H9 (cell line): ENCODE measurements around the gene BCL2L1. TPM values are rescaled to one million over a fixed set of nuclear protein-coding genes. Genes with fewer than 3 reads are reported as not detected.

ENCODE experiments used
- DNase-seq: peaks from one replicate; pipeline ENCODE4 v3.0.0-alpha.2; 2017
- H2AFZ ChIP-seq: one replicate; pipeline ENCODE4 v1.6.1; 2013; ENCODE audit warnings: mild to moderate bottlenecking, low read length, control low read depth, moderate library complexity
- H2AK5ac ChIP-seq: 2 replicates; pipeline ENCODE4 v1.6.1; 2013; ENCODE audit warnings: low read length, control low read depth, mixed read lengths; ENCODE audit not compliant: insufficient read length
- H2BK120ac ChIP-seq: one replicate; pipeline ENCODE4 v1.6.1; 2013; ENCODE audit warnings: low read depth, mild to moderate bottlenecking, low read length, control low read depth, inconsistent platforms; ENCODE audit not compliant: poor library complexity, severe bottlenecking
- H2BK12ac ChIP-seq: 2 replicates; pipeline ENCODE4 v1.6.1; 2013; ENCODE audit warnings: low read length, control low read depth, mixed read lengths, low read depth; ENCODE audit not compliant: insufficient read length
- H2BK15ac ChIP-seq: 2 replicates; pipeline ENCODE4 v1.6.1; 2013; ENCODE audit warnings: low read depth, low read length, control low read depth
- H2BK20ac ChIP-seq: one replicate; pipeline ENCODE4 v1.6.1; 2013; ENCODE audit warnings: low read depth, mild to moderate bottlenecking, low read length, control low read depth, inconsistent platforms; ENCODE audit not compliant: poor library complexity, severe bottlenecking
- H2BK5ac ChIP-seq: 2 replicates; pipeline ENCODE4 v1.6.1; 2013; ENCODE audit warnings: low read length, control low read depth, mixed read lengths; ENCODE audit not compliant: insufficient read length
- H3K14ac ChIP-seq: 2 replicates; pipeline ENCODE4 v1.6.1; 2013; ENCODE audit warnings: low read length, control low read depth; ENCODE audit not compliant: insufficient read depth
- H3K18ac ChIP-seq: 2 replicates; pipeline ENCODE4 v1.6.1; 2013; ENCODE audit warnings: low read depth, mild to moderate bottlenecking, mixed read lengths, low read length, control low read depth; ENCODE audit not compliant: insufficient read length
- H3K23ac ChIP-seq: 2 replicates; pipeline ENCODE4 v1.6.1; 2013; ENCODE audit warnings: low read length, control low read depth, mixed read lengths, low read depth; ENCODE audit not compliant: insufficient read length
- H3K23me2 ChIP-seq: 2 replicates; pipeline ENCODE4 v1.6.1; 2013; ENCODE audit warnings: low read depth, mild to moderate bottlenecking, mixed read lengths, low read length, control low read depth; ENCODE audit not compliant: insufficient read length, poor library complexity, severe bottlenecking
- H3K27ac ChIP-seq: 2 replicates; pipeline ENCODE4 v1.5.1; 2013; ENCODE audit warnings: low read length, control low read depth, mixed read lengths, low read depth; ENCODE audit not compliant: insufficient read length
- H3K27me3 ChIP-seq: 2 replicates; pipeline ENCODE4 v1.6.1; 2013; ENCODE audit warnings: low read length, control low read depth, inconsistent platforms; ENCODE audit not compliant: insufficient read depth
- H3K4ac ChIP-seq: 2 replicates; pipeline ENCODE4 v1.6.1; 2013; ENCODE audit warnings: low read depth, mild to moderate bottlenecking, control low read depth, inconsistent platforms, low read length, moderate library complexity
- H3K4me1 ChIP-seq: 2 replicates; pipeline ENCODE4 v1.6.1; 2013; ENCODE audit warnings: low read length, control low read depth, inconsistent platforms; ENCODE audit not compliant: insufficient read depth
- H3K4me2 ChIP-seq: 2 replicates; pipeline ENCODE4 v1.6.1; 2013; ENCODE audit warnings: low read length, control low read depth, mixed read lengths; ENCODE audit not compliant: insufficient read length, insufficient read depth
- H3K56ac ChIP-seq: 2 replicates; pipeline ENCODE4 v1.6.1; 2013; ENCODE audit warnings: low read depth, mild to moderate bottlenecking, mixed read lengths, low read length, control low read depth; ENCODE audit not compliant: insufficient read length
- H3K79me1 ChIP-seq: 2 replicates; pipeline ENCODE4 v1.6.1; 2013; ENCODE audit warnings: low read depth, mild to moderate bottlenecking, moderate library complexity, low read length, control low read depth, inconsistent platforms; ENCODE audit not compliant: insufficient read depth, poor library complexity, severe bottlenecking
- H3K79me2 ChIP-seq: 2 replicates; pipeline ENCODE4 v1.6.1; 2013; ENCODE audit warnings: low read length, control low read depth, inconsistent platforms; ENCODE audit not compliant: insufficient read depth
- H3K9ac ChIP-seq: 2 replicates; pipeline ENCODE4 v1.6.1; 2013; ENCODE audit warnings: low read length, control low read depth, mixed read lengths; ENCODE audit not compliant: insufficient read length; ENCODE audit errors: extremely low read depth
- H3K9me3 ChIP-seq: one replicate; pipeline ENCODE4 v1.6.1; 2013; ENCODE audit warnings: low read depth, low read length, inconsistent platforms; ENCODE audit not compliant: control insufficient read depth
- H3T11ph ChIP-seq: one replicate; pipeline ENCODE4 v1.6.1; 2013; ENCODE audit warnings: mild to moderate bottlenecking, low read length, control low read depth, inconsistent platforms
- H4K20me1 ChIP-seq: one replicate; pipeline ENCODE4 v1.6.1; 2013; ENCODE audit not compliant: control insufficient read depth, insufficient read length, insufficient read depth
- H4K5ac ChIP-seq: 2 replicates; pipeline ENCODE4 v1.6.1; 2013; ENCODE audit warnings: low read depth, mild to moderate bottlenecking, mixed read lengths, low read length, control low read depth; ENCODE audit not compliant: insufficient read length
- H4K8ac ChIP-seq: replicated peaks from 2 replicates; pipeline ENCODE4 v1.6.1; 2013; ENCODE audit warnings: low read length, control low read depth, mixed read lengths, low read depth; ENCODE audit not compliant: insufficient read length
- H4K91ac ChIP-seq: 2 replicates; pipeline ENCODE4 v1.6.1; 2013; ENCODE audit warnings: low read depth, mild to moderate bottlenecking, moderate library complexity, mixed read lengths, low read length, control low read depth; ENCODE audit not compliant: insufficient read length
- H3K27ac Mint-ChIP-seq, 3 experiments: 2 replicates in 2 of 3; 3 replicates in 1 of 3; pipeline ENCODE4 v1.8.0; 2020 to 2021; ENCODE audit warnings: mixed read lengths in 3 of 3, mild to moderate bottlenecking in 1 of 3, moderate library complexity in 1 of 3
- H3K27me3 Mint-ChIP-seq: 2 replicates; pipeline ENCODE4 v1.8.0; 2021; ENCODE audit warnings: low read depth, mild to moderate bottlenecking, moderate library complexity, mixed read lengths
- H3K36me3 Mint-ChIP-seq, 3 experiments: 2 replicates in 2 of 3; 3 replicates in 1 of 3; pipeline ENCODE4 v1.8.0; 2020 to 2021; ENCODE audit warnings: low read depth in 3 of 3, mixed read lengths in 3 of 3; ENCODE audit not compliant: insufficient read depth in 1 of 3
- H3K4me1 Mint-ChIP-seq, 2 experiments: 2 replicates each; pipeline ENCODE4 v1.8.0; 2020; ENCODE audit warnings: mixed read lengths in 2 of 2
- H3K4me3 Mint-ChIP-seq, 2 experiments: 2 replicates in 1 of 2; 3 replicates in 1 of 2; pipeline ENCODE4 v1.8.0; 2020 to 2021; ENCODE audit warnings: mild to moderate bottlenecking in 2 of 2, mixed read lengths in 2 of 2, moderate library complexity in 1 of 2
- H3K9me3 Mint-ChIP-seq, 2 experiments: 2 replicates in 1 of 2; 3 replicates in 1 of 2; pipeline ENCODE4 v1.8.0; 2020; ENCODE audit warnings: mild to moderate bottlenecking in 2 of 2, mixed read lengths in 2 of 2, moderate library complexity in 1 of 2
- CTCF ChIP-seq: fragments of 200-600 bp; sonication (generic); conservative IDR thresholded peaks from 3 replicates; pipeline ENCODE4 v1.8.0; 2021; ENCODE audit warnings: antibody characterized with exemption, mild to moderate bottlenecking
- whole genome bisulfite sequencing: extraction: QIAGEN DNeasy Blood & Tissue Kit; methylation state at CpG from one replicate; pipeline ENCODE4 v1.1.7; 2013; ENCODE audit warnings: missing lambda C conversion rate, low lambda C conversion rate, mixed read lengths; ENCODE audit not compliant: insufficient read length; ENCODE audit errors: extremely low coverage; 5-methylcytosine and 5-hydroxymethylcytosine counted together
- total RNA-seq: library from RNA; stranded (reverse); gene quantifications from 2 replicates; pipeline ENCODE4 v1.2.1, GENCODE V29; 2021

The BCL2L1 gene
- total RNA-seq, 1 experiment from 2014 or later: 105 TPM

- Histone ChIP-seq H3T11ph (no peak overlapping the region), H4K5ac (no peak overlapping the region), H3K27me3 (no peaks in the 10 kb centered on the region), H3K14ac (no peak overlapping the region), H4K91ac (no peak overlapping the region), H3K9me3 (no peaks in the 10 kb centered on the region), H4K8ac (no peak overlapping the region), H2AK5ac (no peak overlapping the region), H2BK15ac (no peak overlapping the region), H3K23ac (no peak overlapping the region), H2BK12ac (no peak overlapping the region), H3K9ac (no peak overlapping the region), H3K4me1 (no peaks in the 10 kb centered on the region), H2BK5ac (no peak overlapping the region), H3K27ac (no peak overlapping the region), H3K18ac (no peak overlapping the region), H3K79me1 (no peaks in the 10 kb centered on the region), H3K79me2 (no peaks in the 10 kb centered on the region), H2BK20ac (no peak overlapping the region), H3K4ac (no peak overlapping the region), H3K56ac (no peak overlapping the region), H4K20me1 (no peaks in the 10 kb centered on the region), H2BK120ac (no peak overlapping the region), H3K23me2 (peaks cover 5% of the 10 kb centered on the region), H2AFZ (no peak overlapping the region), H3K4me2 (no peak overlapping the region)
- Mint-ChIP-seq H3K9me3 (no peaks in the 10 kb centered on the region), H3K27ac (no peak overlapping the region; a peak in 1 of 7 replicates), H3K27me3 (no peaks in the 10 kb centered on the region), H3K4me3 (no peak overlapping the region), H3K4me1 (peaks cover 41 to 47% of the 10 kb centered on the region in 2 experiments), H3K36me3 (peaks cover 3 to 35% (median 19%) of the 10 kb centered on the region in 3 experiments; a peak in 6 of 7 replicates)
- no CpG with 5 or more reads among the region's 2 CpGs for WGBS
- no peak for TF ChIP-seq CTCF
- DNase-seq: no peak
Measured at GRCh38 chr20:31663524-31663837, 59.2 kb downstream of the BCL2L1 start.
